ENCODE measurements around the gene PLB1. TPM values are rescaled to one million over a fixed set of nuclear protein-coding genes. Genes with fewer than 3 reads are reported as not detected.

Gene PLB1
- polyA plus RNA-seq, 1 donor from 2014 or later, result 2.8 TPM

DNA sequence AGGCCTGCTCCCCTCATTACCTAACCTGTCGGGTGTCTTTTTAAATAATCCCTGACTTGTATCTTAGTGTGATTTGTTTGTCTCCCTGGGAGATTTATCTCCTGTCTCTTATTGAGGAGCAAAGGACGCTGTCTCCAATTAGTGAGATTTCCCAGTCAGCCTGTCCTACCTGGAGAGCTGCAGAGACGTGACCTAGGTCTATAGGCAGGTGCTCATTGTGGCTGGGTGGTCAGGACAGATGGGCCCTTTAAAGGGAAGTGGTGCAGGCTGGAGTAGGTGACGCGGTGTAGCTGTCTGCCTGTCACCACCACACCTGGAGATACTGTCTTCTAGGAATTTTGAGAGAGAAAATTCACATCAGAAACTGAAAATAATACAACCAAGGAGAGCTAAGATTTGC lies 28.0 kb downstream of the PLB1 start:
- Histone ChIP-seq H3K9ac (ENCODE audit: low read length) (no peak overlapping the region), H3K9me2 (ENCODE audit: insufficient read depth, low read length) (no peaks in the 10 kb centered on the region), H3K27ac (ENCODE audit: low read length) (peak overlapping the region; percentile 25), H3F3A (ENCODE audit: insufficient read depth, low read length, poor library complexity, severe bottlenecking) (no peaks in the 10 kb centered on the region), H3K4me2 (ENCODE audit: low read length) (no peak overlapping the region), H3K79me2 (replicated peaks; ENCODE audit: insufficient read depth, low read length) (no peaks in the 10 kb centered on the region), H4K20me1 (ENCODE audit: insufficient read depth) (no peaks in the 10 kb centered on the region), H3K4me3 (ENCODE audit: low read length) (no peak overlapping the region), H2AFZ (ENCODE audit: low read depth, low read length) (no peak overlapping the region), H3K36me3 (ENCODE audit: insufficient read depth, low read length) (no peaks in the 10 kb centered on the region), H3K27me3 (ENCODE audit: insufficient read depth, low read depth, low read length) (no peaks in the 10 kb centered on the region), H3K9me3 (ENCODE audit: low read length) (no peaks in the 10 kb centered on the region)
- no peak for TF ChIP-seq POLR2AphosphoS5 (IDR thresholded peaks at IDR 0.05)
- TF ChIP-seq EP300 (conservative IDR thresholded peaks at IDR 0.05; ENCODE audit: poor library complexity, severe bottlenecking), result no peak
- TF ChIP-seq, protein P1, sequence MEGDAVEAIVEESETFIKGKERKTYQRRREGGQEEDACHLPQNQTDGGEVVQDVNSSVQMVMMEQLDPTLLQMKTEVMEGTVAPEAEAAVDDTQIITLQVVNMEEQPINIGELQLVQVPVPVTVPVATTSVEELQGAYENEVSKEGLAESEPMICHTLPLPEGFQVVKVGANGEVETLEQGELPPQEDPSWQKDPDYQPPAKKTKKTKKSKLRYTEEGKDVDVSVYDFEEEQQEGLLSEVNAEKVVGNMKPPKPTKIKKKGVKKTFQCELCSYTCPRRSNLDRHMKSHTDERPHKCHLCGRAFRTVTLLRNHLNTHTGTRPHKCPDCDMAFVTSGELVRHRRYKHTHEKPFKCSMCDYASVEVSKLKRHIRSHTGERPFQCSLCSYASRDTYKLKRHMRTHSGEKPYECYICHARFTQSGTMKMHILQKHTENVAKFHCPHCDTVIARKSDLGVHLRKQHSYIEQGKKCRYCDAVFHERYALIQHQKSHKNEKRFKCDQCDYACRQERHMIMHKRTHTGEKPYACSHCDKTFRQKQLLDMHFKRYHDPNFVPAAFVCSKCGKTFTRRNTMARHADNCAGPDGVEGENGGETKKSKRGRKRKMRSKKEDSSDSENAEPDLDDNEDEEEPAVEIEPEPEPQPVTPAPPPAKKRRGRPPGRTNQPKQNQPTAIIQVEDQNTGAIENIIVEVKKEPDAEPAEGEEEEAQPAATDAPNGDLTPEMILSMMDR (IDR thresholded peaks at IDR 0.05; ENCODE audit: poor library complexity, severe bottlenecking), result no peak
- no peak for TF ChIP-seq RAD21 (conservative IDR thresholded peaks at IDR 0.05)
- TF ChIP-seq EZH2 (IDR thresholded peaks at IDR 0.05; ENCODE audit: borderline replicate concordance, insufficient read depth, low read length, poor library complexity, severe bottlenecking), result no peak

DNA sequence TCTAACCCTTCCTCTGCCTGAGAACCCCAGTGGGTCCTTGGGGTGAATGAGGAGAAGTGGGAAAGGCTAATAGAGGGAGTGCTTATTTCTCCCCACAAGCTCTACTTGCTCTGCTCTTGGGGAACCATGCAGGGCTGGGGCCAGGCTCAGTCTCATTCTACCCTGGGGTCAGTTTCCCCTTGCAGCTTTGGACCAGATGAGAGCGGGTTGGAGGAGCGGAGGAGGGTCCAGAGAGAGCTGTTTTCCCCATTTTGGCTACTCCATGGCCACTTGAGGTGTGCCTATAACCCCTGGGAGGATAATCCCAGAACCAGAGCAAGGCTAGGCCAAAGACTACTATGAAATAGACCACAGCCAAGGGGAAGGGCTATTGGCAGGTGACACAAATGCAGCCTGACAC lies 29.6 kb downstream of the PLB1 start:
- no peaks in the 10 kb centered on the region for H3K9me2 ChIP-seq (ENCODE audit: insufficient read depth, low read length)

More for the DNA sequence above, 29.6 kb downstream of the PLB1 start:
- Histone ChIP-seq H4K20me1 (ENCODE audit: insufficient read depth) (no peaks in the 10 kb centered on the region), H2AFZ (ENCODE audit: low read depth, low read length) (no peak overlapping the region), H3K9me3 (ENCODE audit: low read length) (no peaks in the 10 kb centered on the region), H3K9ac (ENCODE audit: low read length) (no peak overlapping the region), H3K79me2 (replicated peaks; ENCODE audit: insufficient read depth, low read length) (no peaks in the 10 kb centered on the region), H3K36me3 (ENCODE audit: insufficient read depth, low read length) (no peaks in the 10 kb centered on the region), H3K4me3 (ENCODE audit: low read length) (no peak overlapping the region), H3K27ac (ENCODE audit: low read length) (no peak overlapping the region), H3K4me2 (ENCODE audit: low read length) (no peak overlapping the region), H3F3A (ENCODE audit: insufficient read depth, low read length, poor library complexity, severe bottlenecking) (no peaks in the 10 kb centered on the region), H3K27me3 (ENCODE audit: insufficient read depth, low read depth, low read length) (no peaks in the 10 kb centered on the region)
- TF ChIP-seq, protein P2, sequence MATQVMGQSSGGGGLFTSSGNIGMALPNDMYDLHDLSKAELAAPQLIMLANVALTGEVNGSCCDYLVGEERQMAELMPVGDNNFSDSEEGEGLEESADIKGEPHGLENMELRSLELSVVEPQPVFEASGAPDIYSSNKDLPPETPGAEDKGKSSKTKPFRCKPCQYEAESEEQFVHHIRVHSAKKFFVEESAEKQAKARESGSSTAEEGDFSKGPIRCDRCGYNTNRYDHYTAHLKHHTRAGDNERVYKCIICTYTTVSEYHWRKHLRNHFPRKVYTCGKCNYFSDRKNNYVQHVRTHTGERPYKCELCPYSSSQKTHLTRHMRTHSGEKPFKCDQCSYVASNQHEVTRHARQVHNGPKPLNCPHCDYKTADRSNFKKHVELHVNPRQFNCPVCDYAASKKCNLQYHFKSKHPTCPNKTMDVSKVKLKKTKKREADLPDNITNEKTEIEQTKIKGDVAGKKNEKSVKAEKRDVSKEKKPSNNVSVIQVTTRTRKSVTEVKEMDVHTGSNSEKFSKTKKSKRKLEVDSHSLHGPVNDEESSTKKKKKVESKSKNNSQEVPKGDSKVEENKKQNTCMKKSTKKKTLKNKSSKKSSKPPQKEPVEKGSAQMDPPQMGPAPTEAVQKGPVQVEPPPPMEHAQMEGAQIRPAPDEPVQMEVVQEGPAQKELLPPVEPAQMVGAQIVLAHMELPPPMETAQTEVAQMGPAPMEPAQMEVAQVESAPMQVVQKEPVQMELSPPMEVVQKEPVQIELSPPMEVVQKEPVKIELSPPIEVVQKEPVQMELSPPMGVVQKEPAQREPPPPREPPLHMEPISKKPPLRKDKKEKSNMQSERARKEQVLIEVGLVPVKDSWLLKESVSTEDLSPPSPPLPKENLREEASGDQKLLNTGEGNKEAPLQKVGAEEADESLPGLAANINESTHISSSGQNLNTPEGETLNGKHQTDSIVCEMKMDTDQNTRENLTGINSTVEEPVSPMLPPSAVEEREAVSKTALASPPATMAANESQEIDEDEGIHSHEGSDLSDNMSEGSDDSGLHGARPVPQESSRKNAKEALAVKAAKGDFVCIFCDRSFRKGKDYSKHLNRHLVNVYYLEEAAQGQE (IDR thresholded peaks at IDR 0.05; ENCODE audit: borderline replicate concordance), result no peak
- TF ChIP-seq, protein P1 (IDR thresholded peaks at IDR 0.05; ENCODE audit: poor library complexity, severe bottlenecking), result no peak
- no peak for TF ChIP-seq SMC3 (conservative IDR thresholded peaks at IDR 0.05; ENCODE audit: poor library complexity)
- no peak for TF ChIP-seq POLR2AphosphoS5 (IDR thresholded peaks at IDR 0.05)
- no peak for TF ChIP-seq EP300 (conservative IDR thresholded peaks at IDR 0.05; ENCODE audit: poor library complexity, severe bottlenecking)
- TF ChIP-seq EZH2 (IDR thresholded peaks at IDR 0.05; ENCODE audit: borderline replicate concordance, insufficient read depth, low read length, poor library complexity, severe bottlenecking), result no peak
- TF ChIP-seq MXI1 (conservative IDR thresholded peaks at IDR 0.05; ENCODE audit: poor library complexity, severe bottlenecking), result no peak
- TF ChIP-seq TAF1 (IDR thresholded peaks at IDR 0.05; ENCODE audit: low read depth), result no peak
- no peak for TF ChIP-seq RAD21 (conservative IDR thresholded peaks at IDR 0.05)

Data from neural cell (in vitro differentiated cells).